H7 (cell line): ENCODE results near the gene BBS12. TPM values are rescaled to one million over a fixed set of nuclear protein-coding genes. Genes with fewer than 3 reads are reported as not detected.

Experiments used
- DNase-seq: peaks from one replicate; pipeline ENCODE4 v3.0.0; 2012
- H3K27me3 ChIP-seq: 2 replicates; pipeline ENCODE4 v1.6.0; 2011; ENCODE audit warnings: mild to moderate bottlenecking, low read length; ENCODE audit not compliant: control insufficient read depth, insufficient read depth
- H3K36me3 ChIP-seq: replicated peaks from 2 replicates; pipeline ENCODE4 v1.5.1; 2011; ENCODE audit warnings: low read length; ENCODE audit not compliant: control insufficient read depth, insufficient read depth
- H3K4me3 ChIP-seq: 2 replicates; pipeline ENCODE4 v1.5.1; 2011; ENCODE audit warnings: low read depth, mild to moderate bottlenecking, control low read depth, low read length, moderate library complexity; ENCODE audit not compliant: insufficient read depth
- total RNA-seq: library from RNA; depleted of rRNA; stranded (reverse); fragments of >200 nt; shearing (Covaris generic); gene quantifications from 2 replicates; pipeline ENCODE4 v1.2.3, GENCODE V29; 2014; rRNA removed

The BBS12 gene
- 2.3 and 2.4 TPM in 2 replicates for total RNA-seq

DNA sequence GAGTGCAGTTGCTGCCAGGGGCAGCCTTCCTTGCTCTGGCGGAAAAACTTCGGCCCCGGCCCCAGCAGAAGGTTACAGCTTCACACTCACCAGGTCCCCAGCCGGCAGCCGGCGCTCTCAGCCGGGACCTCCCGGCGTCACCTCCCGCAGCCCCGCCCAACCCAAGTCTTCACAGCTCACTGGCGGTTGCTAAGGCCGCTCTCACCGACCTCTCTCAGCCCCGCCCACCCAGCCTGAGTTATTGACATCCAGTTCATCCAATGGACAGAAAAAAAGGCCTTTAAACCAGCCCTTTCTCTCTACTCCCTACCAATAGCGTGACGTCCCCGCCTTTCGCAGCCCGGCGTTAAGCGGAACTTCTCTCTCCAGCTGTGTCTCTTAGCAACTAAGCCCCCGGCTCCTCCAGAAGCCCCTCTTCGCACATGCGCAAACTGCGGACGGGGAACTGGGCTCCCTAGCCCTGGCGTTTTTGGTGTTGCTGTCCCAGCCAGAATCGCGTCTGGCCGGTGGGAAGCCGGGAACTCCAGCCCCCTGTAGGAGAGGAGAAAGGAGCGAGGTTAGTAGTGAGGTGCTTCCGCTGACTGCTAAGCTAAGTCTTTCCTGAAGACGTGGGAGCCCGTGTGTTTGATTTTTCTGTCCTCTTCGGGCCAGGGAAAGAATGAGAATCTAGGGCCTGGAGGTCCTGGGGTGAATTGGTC, at the start of gene BBS12:
BBS12 (plus strand) TSS at position 376 of the 698 bp plus-strand sequence. CDS start 9,189 bp downstream, outside the sequence.
- Histone ChIP-seq H3K4me3 (peak within 1 kb of the TSS; percentile 62), H3K36me3 (no peaks in the 10 kb centered on the region), H3K27me3 (no peaks in the 10 kb centered on the region)
- peak; percentile 96 for DNase-seq

DNA sequence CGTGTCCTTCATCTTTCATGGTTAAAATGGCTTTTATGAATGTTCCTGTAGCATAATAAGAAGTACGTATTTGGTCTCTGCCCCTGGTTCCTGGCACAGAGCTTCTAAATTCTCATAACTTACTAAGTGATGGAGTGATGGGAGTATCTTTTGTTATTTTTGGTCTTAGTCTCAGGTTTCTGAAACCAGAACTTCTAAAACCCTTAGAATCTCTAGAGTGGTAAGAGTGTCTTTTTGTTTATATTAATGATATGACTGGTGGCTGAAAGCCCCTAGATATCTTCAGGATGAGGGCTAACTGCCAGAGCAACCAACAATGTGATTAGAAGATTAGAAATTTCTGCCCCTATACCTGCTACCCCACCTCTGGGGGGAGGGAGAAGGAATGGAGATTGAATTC, 45.8 kb upstream of the BBS12 start:
- DNase-seq, result no peak
- Histone ChIP-seq H3K4me3 (no peak overlapping the region), H3K36me3 (no peaks in the 10 kb centered on the region), H3K27me3 (no peaks in the 10 kb centered on the region)

DNA sequence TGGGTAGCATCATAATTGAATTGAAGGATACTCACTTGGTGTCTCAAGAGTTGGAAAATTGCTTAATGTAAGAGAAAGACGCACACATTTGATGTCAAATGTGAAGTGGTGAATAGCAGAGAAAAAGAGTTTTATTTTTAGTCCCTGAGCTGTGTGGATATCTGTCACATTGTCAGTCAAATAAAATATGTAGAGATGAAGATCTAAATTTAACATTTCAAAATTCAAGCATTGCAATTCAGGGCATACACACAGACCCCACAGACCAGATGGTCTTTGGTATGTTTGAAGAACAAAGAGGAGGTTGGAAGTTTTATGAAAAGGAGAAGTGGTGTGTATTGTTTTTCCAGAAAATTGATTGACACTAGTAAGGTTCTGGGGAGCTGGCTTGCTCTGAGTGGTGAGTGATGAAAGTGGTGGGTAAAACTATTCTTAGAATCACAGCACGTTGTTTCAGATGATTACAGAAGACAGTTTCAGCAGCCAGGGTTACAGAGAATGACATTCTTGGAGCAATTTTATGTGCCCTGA, 44.9 kb upstream of the BBS12 start:
- no peak overlapping the region for H3K4me3 ChIP-seq
- H3K36me3 ChIP-seq, result no peaks in the 10 kb centered on the region
- no peak for DNase-seq
- H3K27me3 ChIP-seq, result no peaks in the 10 kb centered on the region

DNA sequence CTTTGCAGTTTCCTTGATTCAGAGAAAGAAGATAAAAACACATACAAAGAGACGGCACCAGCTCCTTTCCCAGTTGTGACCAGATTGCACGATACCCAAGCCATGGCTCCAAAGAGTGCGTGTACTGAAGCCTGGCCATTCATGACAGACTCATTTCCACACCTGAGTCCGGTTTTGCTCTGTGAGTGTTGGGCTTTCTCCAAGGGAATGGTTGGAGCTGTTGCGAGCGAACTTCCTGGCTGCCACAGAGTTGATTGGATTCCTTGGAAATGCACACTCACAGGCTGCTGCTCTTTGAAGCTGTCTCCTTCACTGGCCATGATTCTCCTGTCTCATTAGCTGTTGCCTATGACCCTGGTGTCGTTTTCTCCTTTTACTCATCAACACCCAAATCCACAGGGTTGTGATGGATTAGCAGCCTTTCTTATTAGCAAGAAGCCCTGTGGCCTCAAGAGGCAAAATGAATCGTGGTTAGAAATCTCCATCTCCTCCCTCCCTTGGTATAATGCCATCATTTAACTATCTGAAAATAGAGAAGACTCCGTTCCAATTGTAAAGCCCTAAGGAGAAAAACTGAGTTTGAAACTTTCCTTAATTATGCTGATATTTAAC, 43.9 kb upstream of the BBS12 start:
- Histone ChIP-seq H3K27me3 (no peaks in the 10 kb centered on the region), H3K36me3 (no peaks in the 10 kb centered on the region), H3K4me3 (no peak overlapping the region)
- no peak for DNase-seq

DNA sequence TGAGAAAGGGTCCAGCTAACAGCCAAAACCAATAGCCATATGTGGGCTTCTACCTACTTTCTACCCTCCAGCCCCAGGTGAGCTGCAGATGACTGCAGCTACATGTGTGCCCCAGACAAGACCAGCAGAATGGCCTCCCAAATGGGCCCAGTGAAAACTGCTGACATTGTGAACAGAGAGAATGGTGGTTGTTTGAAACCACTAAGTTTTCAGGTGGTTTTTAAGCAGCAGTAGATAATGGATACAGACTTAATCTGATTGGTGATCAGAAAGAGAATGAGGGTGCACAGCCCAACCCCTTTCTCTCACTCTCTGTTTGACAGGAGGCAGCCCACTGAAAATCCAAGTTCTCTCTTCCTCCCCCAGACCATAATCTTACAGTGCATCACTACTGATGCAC, 42.5 kb upstream of the BBS12 start:
- no peak for DNase-seq
- no peaks in the 10 kb centered on the region for H3K27me3 ChIP-seq

DNA sequence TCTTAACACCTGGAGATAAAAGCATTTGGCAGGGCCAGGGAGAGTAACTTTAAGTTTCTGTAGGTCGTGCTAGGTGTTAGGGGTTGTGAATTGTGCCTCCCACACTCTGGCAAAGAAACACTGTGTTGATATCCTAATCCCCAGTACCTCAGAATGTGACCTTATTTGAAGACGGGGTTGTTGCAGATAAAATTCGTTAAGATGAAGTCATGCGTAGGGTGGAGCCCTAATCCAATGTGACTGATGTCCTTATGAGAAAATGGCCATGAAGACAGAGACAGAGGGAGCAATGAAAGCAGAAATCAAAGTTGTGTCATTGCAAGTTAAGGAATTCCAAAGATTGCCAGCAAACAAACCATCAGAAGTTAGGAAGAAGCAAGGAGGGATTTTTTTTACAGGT, 40.5 kb upstream of the BBS12 start:
- H3K36me3 ChIP-seq, result no peaks in the 10 kb centered on the region
- no peak overlapping the region for H3K4me3 ChIP-seq
- no peaks in the 10 kb centered on the region for H3K27me3 ChIP-seq
- DNase-seq, result no peak

More for the DNA sequence above, 42.5 kb upstream of the BBS12 start:
- H3K36me3 ChIP-seq, result no peaks in the 10 kb centered on the region
- no peak overlapping the region for H3K4me3 ChIP-seq

DNA sequence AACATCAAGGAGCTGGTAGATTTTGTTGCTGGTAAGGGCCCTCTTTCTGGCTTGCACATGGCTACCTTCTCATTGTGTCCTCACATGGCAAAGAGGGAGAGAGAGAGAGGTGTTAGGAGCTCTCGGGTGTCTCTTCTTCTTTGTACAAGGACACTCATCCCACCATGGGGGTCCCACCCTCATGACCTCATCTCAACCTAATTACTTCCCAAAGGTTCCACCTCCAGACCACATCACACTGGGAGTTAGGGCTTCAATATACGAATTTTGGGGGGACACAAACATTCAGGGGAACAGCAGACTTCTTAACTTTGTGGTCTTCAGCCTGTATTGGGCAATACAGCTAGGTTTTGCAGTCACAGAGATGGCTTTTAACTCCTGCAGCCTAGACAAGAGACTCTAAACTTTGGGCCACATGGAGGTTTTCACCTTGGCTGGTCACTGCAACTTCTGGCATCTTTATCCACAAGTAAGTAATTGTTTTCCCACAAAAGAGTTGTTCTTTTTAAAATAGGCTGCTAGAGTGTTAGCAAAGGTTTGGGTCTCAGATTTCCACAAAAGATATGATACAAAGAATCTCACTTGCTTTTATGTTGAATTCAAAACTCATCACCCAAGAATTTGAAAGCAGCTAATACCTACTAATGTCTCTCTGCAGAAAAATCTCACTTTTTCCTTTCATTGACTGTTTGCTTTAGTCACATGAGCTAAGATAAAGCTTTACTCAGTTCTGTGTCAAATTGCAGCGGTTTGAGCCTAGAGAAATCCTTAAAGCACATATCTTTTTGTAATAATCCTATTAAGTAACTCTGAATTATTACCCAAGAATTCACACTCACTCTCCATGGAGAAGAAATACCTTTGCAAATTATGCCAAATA, 39.6 kb upstream of the BBS12 start:
- no peak for DNase-seq
- H3K27me3 ChIP-seq, result no peaks in the 10 kb centered on the region
- no peak overlapping the region for H3K4me3 ChIP-seq
- no peaks in the 10 kb centered on the region for H3K36me3 ChIP-seq

DNA sequence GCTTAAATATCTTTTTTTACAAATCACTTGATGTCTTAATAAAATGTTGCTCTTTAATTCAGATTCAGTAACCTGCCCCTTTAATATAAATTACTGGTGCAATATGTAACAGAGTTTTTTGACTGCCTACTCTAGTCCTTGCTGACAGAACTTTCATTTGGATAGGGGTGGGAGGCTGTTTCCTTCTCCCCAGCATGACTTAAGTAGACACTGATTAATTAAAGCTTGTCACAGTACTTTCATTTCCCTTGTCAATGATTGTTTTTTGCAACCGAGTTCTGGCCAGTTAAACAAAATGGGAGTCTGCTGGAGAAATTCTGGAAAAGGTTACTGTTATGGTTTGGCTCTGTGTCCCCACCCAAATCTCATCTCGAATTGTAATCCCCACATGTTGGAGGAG, 37.3 kb upstream of the BBS12 start:
- no peaks in the 10 kb centered on the region for H3K27me3 ChIP-seq
- no peaks in the 10 kb centered on the region for H3K36me3 ChIP-seq
- H3K4me3 ChIP-seq, result no peak overlapping the region
- no peak for DNase-seq

DNA sequence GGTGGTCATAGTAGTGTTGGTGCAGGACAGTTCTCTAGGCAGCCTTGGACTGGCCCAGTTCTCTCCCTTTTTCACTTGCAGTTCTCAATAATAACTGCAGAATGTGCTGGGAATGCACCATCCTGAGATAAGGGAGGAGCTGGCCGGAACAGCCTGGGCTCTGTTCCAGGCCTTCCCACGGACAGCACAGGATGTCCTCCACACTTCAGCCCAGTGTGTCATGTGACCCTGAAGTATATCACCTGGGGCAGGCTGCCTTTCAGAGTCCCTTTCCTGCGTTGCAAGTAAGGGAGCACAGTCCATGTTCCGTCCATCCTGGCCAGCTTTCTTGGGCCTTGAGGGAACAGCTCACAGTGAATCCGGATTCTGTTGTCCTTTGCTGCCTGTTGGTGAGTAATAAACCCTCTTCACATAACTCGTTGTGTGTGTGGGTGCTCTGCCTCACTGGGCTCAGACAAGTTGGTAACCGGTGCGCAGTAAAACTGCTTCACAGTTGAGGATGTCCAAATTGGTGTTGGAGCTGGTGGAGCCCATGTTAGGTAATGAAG, 32.3 kb upstream of the BBS12 start:
- Histone ChIP-seq H3K36me3 (no peaks in the 10 kb centered on the region), H3K4me3 (no peak overlapping the region), H3K27me3 (no peaks in the 10 kb centered on the region)
- no peak for DNase-seq

DNA sequence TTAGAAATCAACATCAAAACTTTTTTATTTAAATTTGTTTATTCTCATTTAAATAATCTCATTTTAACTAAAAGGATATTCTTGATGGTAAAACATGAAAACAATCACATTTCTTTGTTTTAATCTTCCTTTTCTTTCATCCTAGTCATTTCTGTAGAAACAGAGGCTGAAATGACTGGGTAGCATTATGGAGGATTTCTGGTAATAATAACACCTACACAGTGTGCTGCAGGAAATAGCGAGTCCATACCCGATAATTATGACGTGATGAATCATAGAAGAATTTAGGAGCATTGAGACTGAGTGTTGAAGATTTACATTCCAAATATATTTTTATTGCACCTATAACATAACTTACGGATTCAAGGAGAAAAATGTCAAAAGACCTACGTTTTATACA, 31.4 kb upstream of the BBS12 start:
- Histone ChIP-seq H3K4me3 (no peak overlapping the region), H3K27me3 (no peaks in the 10 kb centered on the region), H3K36me3 (no peaks in the 10 kb centered on the region)
- no peak for DNase-seq

DNA sequence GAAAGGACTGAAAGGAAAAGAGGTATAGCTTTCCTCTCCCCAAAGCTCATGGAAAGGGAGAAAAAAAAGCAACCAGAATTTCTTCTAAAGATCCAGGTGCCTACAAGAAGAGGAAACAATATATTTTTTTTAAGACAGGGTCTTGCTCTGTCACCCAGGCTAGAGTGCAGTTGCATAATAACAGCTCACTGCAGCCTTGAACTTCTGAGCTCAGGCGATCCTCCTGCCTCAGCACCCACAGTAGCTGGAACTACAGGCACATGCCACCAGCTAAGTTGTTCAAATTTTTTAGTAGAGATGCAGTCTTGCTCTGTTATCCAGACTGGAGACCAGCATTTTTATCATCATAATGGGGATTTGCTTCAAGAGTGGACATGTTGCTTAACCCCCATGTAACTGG, 30.5 kb upstream of the BBS12 start:
- Histone ChIP-seq H3K27me3 (no peaks in the 10 kb centered on the region), H3K36me3 (no peaks in the 10 kb centered on the region), H3K4me3 (no peak overlapping the region)
- DNase-seq, result no peak

DNA sequence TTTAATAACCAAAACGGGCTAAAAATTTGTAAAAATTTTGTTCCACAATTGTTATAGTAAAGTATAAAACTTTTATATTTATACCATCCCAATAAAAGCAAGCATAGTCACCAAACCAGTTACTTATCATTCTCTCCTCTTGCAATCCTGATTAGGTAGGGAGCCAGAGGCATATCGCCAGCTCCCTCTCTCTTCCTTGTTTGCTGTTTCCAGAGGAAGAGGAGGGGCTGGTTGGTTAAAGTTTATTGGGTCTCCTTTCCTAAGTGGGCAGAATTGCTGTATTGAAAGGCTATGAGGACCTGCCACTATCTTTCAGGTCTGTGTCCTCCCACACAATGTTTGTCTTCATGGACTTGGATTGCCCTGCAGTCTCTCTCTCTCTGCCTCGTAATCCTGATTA, 29.6 kb upstream of the BBS12 start:
- Histone ChIP-seq H3K36me3 (no peaks in the 10 kb centered on the region), H3K27me3 (no peaks in the 10 kb centered on the region), H3K4me3 (no peak overlapping the region)
- no peak for DNase-seq

DNA sequence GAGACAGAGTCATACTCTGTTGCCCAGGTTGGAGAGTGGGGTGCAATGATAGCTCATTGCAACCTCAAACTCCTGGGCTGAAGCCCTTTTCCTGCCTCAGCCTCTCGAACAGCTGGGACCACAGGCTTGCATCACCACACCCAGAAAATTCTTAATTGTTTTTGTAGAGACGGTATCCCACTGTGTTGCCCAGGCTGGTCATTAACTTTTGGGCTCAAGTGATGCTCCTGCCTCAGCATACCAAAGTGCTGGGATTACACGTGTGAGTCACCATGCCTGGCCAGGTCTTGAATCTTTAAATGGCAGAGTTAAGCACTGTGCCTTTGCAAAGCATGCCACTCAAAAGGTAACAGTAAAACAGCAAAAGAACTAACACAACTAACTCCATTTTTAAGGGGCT, 28.6 kb upstream of the BBS12 start:
- no peak for DNase-seq
- Histone ChIP-seq H3K27me3 (no peaks in the 10 kb centered on the region), H3K4me3 (no peak overlapping the region), H3K36me3 (no peaks in the 10 kb centered on the region)

DNA sequence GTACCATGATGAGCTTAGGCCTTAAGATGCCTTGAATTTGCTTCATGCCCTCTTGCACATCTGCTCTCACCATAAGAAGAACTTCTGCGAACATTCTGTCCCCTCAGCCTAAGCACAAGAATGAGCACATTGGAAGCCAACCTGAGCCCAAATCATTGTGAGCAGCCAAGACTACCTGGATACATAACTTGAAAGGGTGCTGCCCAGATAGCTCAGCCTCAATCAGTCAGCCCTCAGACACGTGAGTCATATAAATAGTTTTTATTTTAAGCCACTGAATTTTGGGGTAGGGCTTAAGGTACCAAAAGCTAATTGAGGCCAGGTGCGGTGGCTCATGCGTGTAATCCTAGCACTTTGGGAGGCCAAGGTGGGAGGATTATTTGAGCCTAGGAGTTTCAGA, 27.5 kb upstream of the BBS12 start:
- H3K27me3 ChIP-seq, result no peaks in the 10 kb centered on the region
- H3K36me3 ChIP-seq, result no peaks in the 10 kb centered on the region
- no peak overlapping the region for H3K4me3 ChIP-seq
- DNase-seq, result no peak
